ENCODE measurements around the gene PRPS1. TPM values are rescaled to one million over a fixed set of nuclear protein-coding genes. Genes with fewer than 3 reads are reported as not detected.

PRPS1 gene
- total and polyA plus RNA-seq, 2 of the 13 experiments (the other 11 are each of a cell fraction or from before 2014, with no cell fraction given) = 33.7 to 54.4 TPM

- FAIRE-seq (no peak), ATAC-seq (no peak), DNase-seq (ENCODE audit: low spot score) (no peak)
- in situ Hi-C loops (cut with HindIII; ENCODE audit: extremely low pct_ligation_motif_present, low pct_unique_long_range_greater_than_20kb) = no loop called here
- H3K4me2 ChIP-seq (ENCODE audit: low read depth, low read length) = no peak overlapping the region
- ChIA-PET POLR2A (no interaction called here), CTCF (ENCODE audit: low intra/inter-chr PET ratio, low total read pairs) (no interaction called here)
- no TSS peak for BruUV-seq (replicated peaks)
- no peak overlapping the region for H2AFZ ChIP-seq (ENCODE audit: low read length)
- no peak for TF ChIP-seq ZNF503 (CRISPR knock-in tag; IDR thresholded peaks at IDR 0.05)
- TF ChIP-seq RBAK (CRISPR knock-in tag; IDR thresholded peaks at IDR 0.05) = no peak
- TF ChIP-seq ZNF660 (CRISPR knock-in tag; IDR thresholded peaks at IDR 0.05; ENCODE audit: borderline replicate concordance, low read depth) = no peak
- no peak for TF ChIP-seq KLF16 (CRISPR knock-in tag; IDR thresholded peaks at IDR 0.05)
- TF ChIP-seq HNRNPH1 (optimal IDR thresholded peaks at IDR 0.05; ENCODE audit: low read depth, low read length) = no peak
- TF ChIP-seq ARNT (IDR thresholded peaks at IDR 0.05) = no peak
- TF ChIP-seq CBX1 (IDR thresholded peaks at IDR 0.05; ENCODE audit: low read depth) = no peak
- TF ChIP-seq ZNF3 (CRISPR knock-in tag; IDR thresholded peaks at IDR 0.05) = no peak
- TF ChIP-seq SMARCC2 (IDR thresholded peaks at IDR 0.05) = no peak
- no peak for TF ChIP-seq PCBP2 (optimal IDR thresholded peaks at IDR 0.05; ENCODE audit: low read depth, low read length, poor library complexity, severe bottlenecking)
- no peak for TF ChIP-seq JARID2 (CRISPR knock-in tag; IDR thresholded peaks at IDR 0.05; ENCODE audit: insufficient replicate concordance)
- no peak for TF ChIP-seq BHLHE40 (IDR thresholded peaks at IDR 0.05; ENCODE audit: low read length)
- no peaks in the 10 kb centered on the region for H3K4me1 ChIP-seq (ENCODE audit: insufficient read depth, low read length)
- H3K36me3 ChIP-seq (replicated peaks in 1 of 2; ENCODE audit: control insufficient read depth in 1 of 2, insufficient read depth in 2 of 2, low read length in 2 of 2) = no peaks in the 10 kb centered on the region
- H3K27ac ChIP-seq (ENCODE audit: extremely low read length, insufficient read depth, low read length) = no peak overlapping the region
- intact Hi-C loops (cut with micrococcal nuclease; ENCODE audit: unreplicated experiment) = no loop called here
- 83% methylated on average over 1 of the region's 1 CpG for WGBS (ENCODE audit: low lambda C conversion rate)
- H3K9ac ChIP-seq (ENCODE audit: insufficient read depth, low read depth, low read length) = no peak overlapping the region
- H3K79me2 ChIP-seq (ENCODE audit: insufficient read depth, low read length) = no peaks in the 10 kb centered on the region
- peaks cover 0 to 3% of the 10 kb centered on the region in 2 experiments; a peak in 2 of 5 replicates for H3K27me3 ChIP-seq (ENCODE audit: control insufficient read depth in 1 of 2, insufficient read depth in 2 of 2, low read length in 2 of 2)
- no peaks in the 10 kb centered on the region for H3K9me3 ChIP-seq (ENCODE audit: low read length)
- H4K20me1 ChIP-seq (ENCODE audit: insufficient read depth, low read length) = no peaks in the 10 kb centered on the region
- no peak overlapping the region for H3K4me3 ChIP-seq (replicated peaks in 1 of 3; ENCODE audit: insufficient read depth in 1 of 3, low read depth in 2 of 3, low read length in 3 of 3)
These were observed 47.0 kb downstream of the PRPS1 start for GRCh38 chrX:107675365-107675654.

Data from HepG2 (cell line).